Effector CD4-positive, alpha-beta T cell (primary cell): ENCODE measurements around the gene PANX3.

Source experiments
- DNase-seq: peaks from one replicate; pipeline ENCODE4 v3.0.0-alpha.2; 2020

PANX3 gene

DNA sequence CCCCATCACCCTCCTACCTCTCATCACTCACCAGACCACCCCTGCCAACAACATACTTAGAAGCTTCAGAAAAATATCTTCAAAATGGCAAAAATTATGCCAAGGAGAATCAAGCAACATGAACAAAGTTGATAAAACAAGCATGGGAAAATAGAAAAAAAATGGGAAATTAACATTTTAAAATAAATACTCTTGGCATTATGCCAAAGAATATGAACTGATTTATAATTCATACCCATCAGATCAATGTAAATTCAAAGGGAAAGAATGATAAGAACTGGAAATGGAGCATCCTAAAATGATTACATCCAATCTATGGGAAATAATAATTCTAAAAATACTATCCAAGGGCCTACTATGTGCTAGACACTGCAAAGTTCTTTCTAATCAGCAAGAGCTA is 50.3 kb downstream of the PANX3 start:
- DNase-seq, result no peak

DNA sequence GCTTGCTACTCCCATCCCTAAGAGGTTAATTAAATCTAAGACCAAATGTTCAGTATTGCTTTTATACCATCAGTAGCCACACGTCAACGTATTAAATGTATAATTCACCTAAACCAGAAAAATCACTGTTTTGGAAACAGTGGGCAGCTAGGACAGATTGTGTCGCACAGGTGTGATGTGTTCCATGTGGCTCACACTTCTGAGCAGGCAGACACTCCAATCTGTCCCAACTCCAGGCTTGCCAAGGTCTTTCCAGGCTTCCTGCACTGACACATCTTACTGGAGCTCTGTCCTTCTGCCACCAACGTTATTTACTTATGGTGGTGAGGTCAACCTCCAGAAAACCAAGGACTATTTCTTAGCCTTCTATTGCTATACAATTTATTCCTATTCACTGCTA is 50.9 kb downstream of the PANX3 start:
- no peak for DNase-seq

DNA sequence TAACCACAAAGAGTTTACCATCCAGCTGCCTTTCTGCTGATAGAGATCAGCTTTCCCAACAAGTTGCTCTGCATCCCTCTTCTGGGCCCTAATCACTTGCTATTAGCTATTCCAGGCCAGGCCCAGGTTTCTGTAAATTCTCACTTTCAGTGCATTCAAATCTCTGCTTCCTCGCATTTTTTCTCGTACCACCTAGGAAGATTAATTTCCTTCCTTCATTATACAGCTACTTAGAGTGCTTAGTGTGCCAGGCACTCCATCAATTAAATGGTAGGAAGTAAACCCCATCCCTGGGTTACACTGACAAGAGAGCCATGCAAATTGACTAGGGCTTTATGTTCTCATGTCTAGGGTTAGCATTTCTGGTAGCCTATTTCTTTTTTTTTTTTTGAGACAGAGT is 52.6 kb downstream of the PANX3 start:
- no peak for DNase-seq

DNA sequence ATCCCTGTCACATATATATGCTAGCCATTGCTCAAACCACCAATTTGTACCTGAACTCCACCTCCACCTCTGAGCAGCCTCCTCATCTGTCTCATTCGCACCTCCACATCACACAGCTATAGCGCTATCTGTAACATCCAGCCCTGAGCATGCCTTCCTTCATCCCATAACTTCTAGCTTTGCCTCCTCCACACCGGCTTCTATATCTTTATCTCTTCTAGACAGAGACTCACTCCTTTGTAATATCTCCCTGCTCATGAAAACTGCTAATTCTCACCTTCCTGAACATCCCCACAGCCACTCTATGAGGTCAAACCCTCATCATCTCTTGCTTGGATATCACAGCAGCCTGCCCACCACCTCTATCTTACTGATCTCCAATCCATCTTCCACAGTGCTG is 56.4 kb downstream of the PANX3 start:
- no peak for DNase-seq

DNA sequence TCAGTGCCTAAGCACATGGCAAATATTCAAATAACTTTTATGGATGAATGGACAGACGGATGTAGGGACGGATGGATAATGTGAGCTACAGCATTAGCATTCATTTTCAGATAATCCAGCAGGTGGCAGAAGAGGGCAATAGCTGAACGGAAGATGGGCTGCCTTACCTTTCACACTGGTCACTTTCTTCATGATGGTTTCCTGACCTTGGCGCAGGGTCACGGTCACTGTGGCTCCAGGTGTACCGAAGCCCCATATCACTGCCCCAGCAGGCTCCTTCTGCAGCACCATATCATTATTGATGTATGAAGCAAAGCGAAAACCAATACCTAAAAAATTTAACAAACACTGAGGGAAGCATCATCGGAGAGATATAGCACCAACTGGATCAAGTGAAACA is 58.0 kb downstream of the PANX3 start:
- DNase-seq, result peak; percentile 43
